NCI-H82 treated with DMSO at 0.1 percent for 48 hours (cell line): ENCODE data around the gene RAMP3.
"Not testable (repeated sequence)": the region's sequence is repeated elsewhere in the genome, so short reads cannot be mapped to it uniquely, and the experiment has no call there.

ENCODE experiments used
- DNase-seq: peaks from one replicate; lab custom pipeline; 2025; ENCODE audit not compliant: unreplicated experiment; lab: John Stamatoyannopoulos, UW

The RAMP3 gene

DNA sequence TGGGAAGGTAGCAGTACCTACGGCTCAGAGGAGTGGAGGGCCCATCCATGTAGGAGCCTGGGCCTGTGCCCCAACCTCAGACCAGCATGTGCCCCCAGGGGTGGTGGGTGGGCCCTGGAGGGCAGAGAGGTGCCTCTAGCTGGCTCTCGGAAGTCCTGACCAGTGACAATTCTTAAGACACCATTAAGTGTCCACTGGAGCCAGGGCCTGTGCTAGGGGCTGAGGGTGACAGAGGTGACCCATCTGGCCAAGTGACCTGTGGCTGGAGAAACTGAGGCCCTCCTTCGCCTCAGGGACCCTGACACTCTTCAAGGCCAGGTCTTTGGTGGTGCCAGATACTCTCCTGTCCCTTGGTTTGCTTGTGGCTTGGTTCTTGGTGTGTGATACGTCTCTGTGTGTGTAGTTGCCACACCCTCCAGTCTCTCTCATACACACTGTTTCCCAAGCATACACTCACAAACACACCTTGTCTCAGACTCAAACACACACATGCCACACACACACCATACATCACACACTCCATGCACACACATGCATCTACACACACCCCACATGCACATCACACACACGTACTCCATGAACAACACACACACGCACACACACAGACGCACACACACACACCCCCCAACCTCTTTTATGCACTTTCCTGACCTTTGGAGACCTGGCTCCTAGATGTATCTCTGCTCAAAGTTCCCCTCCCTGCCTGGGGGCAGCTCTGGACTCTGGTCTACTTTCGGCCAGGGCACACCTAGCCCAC lies 897 bp upstream of the RAMP3 start:
- no peak for DNase-seq

DNA sequence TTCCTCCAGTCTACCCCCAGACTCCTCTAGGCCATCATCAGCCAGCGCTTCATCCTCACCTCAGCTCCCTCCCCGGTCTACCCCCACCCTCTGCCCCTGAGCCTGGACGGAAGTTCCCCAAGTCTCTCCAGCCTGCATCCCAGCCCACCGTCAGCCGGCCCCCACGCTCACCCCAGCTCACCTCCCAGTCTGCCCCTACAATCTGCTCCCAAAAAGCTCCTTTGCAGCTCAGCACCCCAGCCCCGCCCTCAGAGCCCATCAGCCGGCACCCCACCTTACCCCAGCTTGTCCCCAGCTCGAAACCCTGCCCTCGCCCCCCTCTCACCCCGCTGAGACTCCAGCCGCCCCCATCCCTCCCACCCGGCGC lies 322 bp upstream of the RAMP3 start:
- DNase-seq, result no peak

DNA sequence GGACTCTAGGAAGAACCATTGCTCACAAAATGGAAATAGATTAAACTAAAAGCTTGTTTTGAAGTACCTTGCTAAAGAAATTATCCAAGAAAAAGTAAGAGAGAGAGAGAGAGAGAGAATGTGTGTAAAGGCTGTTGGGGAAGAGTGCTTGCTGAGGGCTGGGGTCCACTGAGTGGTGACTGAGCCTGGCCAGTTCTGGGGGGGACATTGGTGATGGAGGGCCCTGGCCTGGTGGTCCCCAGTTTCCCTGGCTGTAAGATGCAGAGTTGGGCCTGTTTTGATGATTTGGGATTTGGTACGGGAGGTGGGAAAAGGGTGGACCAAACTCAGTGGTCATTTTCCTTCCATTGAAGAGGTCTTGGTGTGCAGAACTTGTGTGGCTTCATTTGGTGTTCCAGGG lies 880 bp downstream of the RAMP3 start:
- DNase-seq, result no peak

DNA sequence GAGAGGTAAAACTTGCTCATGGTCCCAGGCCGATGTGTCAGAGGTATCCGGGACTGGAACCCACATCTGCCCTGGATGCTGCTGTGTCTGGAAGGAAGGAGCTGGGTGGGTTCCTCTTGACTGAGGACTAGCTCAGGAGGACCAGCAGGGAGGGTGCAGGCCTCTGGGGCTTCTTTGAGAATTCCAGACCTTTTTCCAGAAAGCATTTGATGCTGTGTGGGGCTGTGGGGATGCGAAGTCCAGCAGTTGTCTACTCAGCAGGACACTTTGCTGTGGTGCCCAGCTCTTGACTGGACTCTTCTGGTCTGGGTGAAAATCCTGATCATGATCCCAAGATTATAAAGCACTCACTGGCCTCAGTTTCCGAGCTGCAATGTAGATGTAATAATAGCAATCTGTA lies 1.7 kb downstream of the RAMP3 start:
- DNase-seq, result no peak

DNA sequence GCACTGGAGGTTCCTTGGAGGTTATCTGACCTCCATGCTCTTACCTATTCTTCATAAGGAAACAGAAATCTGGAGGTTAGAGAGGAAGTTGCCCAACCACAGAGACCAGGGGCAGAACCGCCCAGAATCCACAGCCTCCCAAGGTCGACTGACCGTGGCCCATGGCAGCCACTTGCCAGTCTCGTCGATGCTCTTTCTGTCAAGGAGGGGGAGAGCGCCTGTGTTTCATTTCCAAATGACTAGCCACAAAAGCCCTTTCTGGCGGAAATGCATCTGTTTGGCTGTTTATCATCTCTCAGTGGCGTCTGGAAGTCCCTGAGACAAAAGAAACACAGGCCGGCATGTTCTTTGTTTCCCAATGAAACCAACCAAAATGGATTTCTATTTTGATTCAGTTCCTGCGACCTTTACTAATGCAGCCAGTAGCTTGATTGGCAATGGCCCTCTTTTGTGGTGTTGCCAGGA lies 2.9 kb downstream of the RAMP3 start:
- DNase-seq, result no peak

DNA sequence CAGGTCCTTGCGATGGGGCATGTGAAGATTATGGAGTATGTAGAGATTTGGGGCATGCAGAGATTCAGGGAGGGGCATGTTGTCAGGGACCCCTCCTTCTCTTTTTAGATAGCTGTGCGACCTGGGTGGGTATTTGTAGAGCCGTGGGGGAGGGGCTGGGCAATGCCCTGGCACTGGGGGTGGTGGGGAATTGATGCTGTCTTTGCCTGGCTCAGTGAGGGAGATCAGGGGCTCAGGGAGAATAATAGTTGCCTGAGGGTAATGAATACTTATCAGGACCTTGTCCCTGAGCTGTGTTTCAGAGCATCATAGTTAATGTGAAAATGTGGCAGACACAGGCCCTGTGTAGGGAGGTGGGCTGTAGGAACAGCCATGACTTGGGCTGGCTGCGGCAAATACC lies 3.5 kb downstream of the RAMP3 start:
- DNase-seq, result no peak

DNA sequence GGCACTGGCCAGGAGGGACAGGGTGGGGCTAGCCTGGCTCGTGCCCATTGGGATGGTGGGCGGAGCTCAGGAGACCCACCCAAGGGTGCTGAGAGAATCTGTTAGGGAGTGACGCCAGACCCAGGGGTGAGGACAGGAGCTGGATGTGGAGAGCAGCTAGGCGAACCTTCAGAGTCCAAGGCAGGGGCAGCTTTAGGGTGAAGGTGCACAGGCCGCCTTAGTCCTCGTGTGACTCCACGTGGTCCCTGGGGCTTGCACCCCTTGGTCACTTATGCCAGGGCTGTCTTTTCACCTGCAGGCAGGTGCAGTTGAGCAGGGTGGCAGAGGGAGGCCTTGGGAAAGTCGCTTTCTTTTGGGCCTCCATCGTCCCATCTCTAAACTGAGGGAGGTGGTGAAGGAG lies 4.3 kb downstream of the RAMP3 start:
- no peak for DNase-seq

DNA sequence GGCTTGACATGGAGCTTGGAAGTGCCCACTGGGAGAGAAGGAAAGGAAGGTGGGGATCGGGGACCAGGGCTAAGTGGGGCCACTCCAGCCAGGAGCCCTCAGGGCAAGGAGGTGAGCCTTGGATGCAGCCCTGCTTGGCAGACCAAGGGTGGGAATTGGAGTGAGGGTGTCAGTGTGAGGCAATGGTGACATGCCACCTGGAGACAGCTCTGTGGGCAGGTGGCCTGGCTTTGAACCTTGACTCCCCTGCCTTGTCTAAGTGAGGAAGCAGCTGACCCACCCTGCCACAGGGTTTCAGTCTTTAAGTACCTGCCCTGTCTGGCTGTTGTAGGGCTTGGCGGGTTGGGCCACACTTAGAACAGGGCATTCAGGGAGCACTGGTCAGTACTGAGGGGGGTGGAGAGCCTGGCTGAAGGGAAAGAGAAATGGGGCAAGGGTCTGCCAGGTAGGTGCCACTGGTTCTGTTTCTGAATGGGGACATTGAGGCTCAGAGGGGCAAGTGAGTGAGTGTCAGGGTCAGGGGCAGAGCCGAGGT lies 4.8 kb downstream of the RAMP3 start:
- no peak for DNase-seq

DNA sequence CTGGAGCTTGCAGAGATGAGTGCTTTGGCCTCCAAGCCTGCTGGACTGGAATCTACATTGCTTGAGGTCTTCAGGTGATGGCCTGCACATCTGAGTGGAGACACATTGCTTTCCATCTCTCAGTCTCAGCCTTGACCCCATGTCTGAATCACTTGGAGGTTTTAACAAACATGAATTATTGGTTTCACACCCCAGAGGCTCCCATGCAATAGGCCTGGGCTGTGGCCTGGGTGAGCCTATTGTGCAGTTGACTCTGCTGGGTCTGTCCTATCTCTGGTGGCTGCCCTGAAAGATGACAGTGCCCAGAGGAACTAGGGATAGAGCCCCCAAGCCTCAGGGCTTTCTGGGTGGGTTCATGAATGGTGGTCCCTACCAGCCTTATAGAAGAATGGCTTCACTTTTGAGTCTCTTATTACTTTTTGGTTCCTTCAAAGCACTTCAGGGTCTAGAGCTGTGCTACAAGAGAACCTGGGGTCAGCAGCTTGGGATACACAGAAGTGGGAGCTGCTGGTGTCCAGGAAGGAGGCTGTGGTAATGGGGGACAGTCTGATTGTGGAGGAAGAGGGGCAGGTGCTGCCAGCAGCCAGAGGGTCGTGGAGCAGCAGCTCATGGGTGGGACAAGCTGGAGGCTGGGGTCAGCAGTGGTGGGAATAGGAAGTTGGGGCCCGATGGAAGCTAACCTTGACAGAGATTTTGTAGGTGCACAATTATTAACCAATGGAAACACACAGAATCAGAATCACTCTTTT lies 5.5 kb downstream of the RAMP3 start:
- no peak for DNase-seq

DNA sequence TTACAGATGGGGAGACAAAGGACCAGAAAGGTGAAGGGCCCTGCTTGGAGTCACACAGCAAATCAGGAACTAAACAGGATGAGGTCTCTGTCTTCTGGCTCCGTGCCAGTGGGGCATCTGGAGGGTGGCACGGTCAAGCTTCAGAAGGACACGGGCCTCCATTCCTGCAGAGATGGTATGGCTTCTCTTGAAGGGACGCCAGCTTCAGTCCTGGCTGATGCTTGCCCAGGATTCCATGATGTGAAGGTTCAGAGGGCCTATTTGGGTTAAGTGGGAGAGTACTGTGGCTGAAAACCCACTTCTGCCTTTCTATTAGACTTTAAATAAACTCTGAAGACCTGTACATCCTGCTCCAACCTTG lies 6.1 kb downstream of the RAMP3 start:
- DNase-seq, result no peak

DNA sequence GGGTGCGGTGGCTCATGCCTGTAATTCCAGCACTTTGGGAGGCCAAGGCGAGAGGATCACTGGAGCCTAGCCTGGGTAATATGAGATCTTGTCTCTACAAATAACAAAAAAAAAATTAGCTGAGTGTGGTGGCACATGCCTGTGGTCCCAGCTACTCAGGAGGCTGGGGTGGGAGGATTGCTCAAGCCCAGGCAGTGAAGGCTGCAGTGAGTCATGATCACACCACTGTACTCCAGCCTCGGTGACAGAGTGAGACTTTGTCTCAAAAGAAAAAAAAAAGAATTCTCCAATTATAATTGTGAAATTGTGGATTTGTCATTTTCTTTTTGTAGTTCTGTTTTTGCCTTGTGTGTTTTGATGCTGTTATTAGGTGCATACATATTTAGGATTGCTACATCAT lies 6.7 kb downstream of the RAMP3 start:
- DNase-seq, result not testable (repeated sequence)

DNA sequence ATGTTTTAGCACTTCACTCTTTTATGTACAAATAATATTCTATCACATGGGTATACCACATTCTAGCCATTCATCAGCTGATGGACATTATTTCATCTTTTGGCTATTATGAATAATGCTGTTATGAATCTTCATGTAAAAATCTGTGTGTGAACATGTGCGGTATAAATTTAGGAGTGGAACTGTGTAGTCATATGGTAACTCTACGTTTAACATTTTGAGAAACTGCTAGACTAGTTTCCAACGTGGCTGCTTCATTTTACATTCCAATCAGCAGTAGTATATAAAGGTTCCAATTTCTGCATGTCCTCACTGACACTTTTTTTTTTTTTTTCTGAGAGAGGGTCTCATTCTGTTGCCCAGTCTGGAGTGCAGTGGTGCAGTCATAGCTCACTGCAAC lies 8.3 kb downstream of the RAMP3 start:
- DNase-seq, result no peak

DNA sequence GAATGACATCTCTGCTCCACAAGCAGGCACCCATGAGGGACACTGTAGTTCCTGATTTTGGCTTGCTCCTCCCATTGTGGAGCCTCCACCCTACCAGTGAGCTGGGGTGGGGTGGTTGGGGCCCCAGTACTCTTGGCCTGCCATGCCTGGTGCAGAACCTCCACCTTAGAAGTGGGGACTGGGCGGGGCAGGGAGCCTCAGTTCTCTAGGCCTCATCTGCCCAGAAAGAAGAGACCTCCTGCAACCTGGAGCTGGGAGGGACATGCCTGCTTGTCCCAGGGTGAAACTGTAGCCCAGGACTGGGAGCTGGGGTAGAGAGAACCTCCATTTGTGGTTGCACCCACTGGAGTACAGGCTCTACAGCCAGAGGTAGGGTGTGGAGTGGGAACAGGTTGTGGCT lies 14.4 kb downstream of the RAMP3 start:
- DNase-seq, result no peak

DNA sequence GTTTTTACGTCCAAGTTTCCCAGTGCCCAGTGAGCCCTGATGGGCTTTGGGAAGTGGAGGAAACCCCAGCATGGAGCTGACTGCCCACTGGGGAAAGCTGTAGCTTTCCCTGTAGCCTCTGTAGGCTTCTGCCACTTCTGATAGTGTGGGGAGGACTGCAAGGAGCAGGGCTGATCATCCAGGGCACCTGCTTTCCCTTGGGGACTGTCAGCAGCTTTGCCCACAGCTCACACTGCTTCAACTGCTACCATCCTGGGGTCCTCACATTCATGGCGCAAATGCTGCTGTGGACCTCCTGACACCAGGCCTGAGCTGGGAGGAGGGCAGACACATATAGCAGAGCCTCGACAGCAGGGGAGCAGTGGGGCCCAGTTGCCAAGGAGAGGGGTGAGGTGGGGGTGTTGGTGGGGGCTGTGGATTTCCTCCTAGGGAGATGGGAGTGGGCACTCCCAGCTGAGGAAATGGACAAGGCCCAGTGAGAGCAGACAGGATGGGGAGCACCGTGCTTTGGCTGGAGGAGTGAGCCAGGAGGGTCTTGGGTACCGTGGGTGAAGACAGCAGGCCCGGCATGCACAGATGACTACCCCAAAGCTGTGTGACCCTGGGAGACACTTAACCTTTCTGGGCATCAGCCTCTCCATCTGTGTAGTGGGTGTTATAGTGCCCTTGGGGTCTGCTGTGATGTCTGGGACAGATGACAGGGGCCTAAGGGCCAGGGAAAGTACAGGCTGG lies 16.2 kb downstream of the RAMP3 start:
- DNase-seq, result no peak

DNA sequence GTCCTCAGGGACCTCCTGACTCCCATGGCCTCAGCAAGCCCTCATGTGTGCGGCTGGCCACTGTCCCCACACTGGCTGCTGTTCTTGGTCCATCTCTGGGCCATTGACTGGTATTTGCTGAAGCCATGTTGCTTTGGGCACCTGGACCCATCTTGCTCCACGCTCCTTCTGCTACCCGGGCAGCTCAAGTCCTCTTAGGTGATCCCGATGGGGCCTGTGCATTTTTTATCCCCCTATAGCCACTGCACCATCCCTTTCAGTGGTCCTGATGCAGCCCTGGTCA lies 16.7 kb downstream of the RAMP3 start:
- no peak for DNase-seq

DNA sequence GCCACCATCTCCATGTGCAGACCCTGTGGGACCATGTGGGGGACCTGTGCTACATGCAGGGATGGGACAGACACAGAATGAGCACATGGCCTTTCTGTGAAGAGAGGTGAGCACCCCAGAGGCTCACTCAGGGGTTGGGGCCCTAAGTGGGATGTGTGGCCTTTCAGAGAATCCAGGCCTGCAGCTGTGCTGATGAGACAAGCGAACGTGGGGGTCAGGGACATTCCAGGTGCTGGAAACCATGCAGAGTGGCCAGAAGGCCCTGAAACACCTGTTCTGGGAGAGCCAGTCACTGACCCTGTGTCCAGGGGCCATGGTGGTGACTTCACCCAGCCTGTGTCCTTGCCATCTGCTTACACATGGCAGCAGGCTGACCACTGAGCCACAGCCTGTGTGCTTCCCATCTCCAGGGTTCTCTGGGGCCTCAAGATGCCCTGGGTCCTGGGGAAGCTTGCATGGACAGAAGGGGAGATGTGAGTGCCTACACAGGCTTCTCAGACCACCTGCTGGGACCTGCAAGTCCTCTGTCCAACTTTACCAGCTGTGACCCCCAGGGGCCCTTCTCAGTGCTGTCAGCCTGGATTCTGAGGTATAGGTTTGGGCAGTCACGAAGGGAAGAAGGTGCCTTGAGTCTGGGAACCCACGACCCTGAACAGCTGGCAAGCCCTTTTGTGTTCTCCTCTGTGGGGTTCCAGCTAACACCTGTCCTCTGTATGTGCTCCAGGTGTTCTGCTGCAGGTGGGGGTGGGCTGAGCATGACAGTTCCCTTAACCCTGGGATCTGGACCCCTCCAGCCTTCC lies 17.6 kb downstream of the RAMP3 start:
- DNase-seq, result no peak

DNA sequence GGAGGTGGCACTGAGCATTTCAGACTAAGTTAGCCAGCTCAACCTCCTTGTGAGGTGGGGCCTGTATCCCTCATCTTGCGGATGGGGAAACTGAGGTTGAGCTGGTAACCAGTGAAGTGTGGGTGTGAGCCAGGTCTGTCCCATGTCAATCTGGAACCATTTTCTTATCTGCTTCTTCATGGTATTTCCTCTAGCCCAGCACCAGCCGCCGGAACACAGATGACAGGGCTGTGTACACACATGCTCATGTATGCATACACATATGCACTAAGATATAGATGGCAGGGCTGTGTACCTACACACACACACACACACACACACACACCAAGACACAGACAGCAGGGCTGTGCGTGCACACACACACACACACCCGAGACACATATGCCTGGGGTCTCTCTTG lies 18.5 kb downstream of the RAMP3 start:
- no peak for DNase-seq

DNA sequence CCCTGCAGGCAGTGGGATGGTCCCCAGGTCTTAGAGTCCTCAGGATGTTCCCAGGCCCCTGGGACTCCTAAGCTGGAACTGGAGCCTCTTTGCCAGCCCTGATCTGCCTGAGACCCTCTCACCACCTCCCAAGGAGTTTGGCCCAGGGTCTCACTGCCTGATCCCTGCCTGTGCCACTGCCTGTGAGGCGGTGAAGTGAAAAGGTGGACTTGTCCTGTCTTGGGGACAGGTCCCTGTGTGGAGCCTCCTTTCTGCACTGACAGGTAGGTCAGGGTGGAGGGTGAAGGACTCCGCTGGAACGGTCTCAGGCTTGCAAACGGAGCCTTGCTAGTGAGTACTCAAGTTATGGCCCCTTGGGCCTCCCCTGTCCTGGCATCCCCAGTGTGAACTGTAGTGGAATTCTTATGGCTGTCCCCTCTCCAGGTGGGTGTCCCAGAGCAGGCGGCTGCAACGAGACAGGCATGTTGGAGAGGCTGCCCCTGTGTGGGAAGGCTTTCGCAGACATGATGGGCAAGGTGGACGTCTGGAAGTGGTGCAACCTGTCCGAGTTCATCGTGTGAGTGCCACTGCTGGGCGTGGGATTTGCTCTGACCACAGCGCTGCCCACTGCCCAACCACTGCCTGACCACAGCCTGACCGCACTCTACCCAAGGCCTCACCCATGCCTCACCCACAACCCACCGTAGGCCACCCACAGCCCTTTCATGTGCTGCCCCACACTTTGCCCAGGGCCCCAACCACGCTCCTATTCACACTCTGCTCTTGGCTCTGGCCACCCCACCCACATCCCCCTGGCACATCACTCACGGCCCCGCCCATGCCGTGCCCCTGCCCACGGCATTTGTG lies 19.5 kb downstream of the RAMP3 start:
- DNase-seq, result no peak

DNA sequence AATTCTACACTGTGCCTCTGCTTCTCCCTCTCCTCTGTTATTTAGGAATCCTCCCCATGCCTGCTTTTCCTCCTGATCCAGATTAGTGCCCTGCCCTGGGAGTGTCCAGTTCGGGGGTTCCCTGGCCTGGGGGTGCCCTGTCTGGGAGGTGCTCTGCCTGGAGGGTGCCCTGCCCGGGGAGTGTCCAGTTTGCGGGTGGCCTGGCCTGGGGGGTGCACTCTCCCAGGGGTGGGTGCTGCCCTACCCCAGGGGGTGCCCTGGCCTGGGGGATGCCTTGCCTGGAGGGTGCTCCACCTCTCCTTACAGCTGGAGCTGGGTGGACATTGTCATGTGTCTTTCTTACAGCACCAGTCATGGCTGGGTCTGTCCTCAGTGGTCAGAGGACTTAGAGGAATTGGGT lies 20.2 kb downstream of the RAMP3 start:
- DNase-seq, result no peak
